Effector CD8-positive, alpha-beta T cell (primary cell): ENCODE measurements around the gene MKRN1.
"Not testable (repeated sequence)": the region's sequence is repeated elsewhere in the genome, so short reads cannot be mapped to it uniquely, and the experiment has no call there.

Experiments used
- DNase-seq: peaks from one replicate; lab custom pipeline; 2025; lab: John Stamatoyannopoulos, UW
- total RNA-seq, 4 experiments: gene quantifications; one replicate each; lab custom pipeline; 2026; lab: John Stamatoyannopoulos, UW

Gene MKRN1
- 130 to 223 (median 182) reads per million in 4 experiments for total RNA-seq

GRCh38 chr7:140479062-140479738 is at the start of gene MKRN1:
TSS of gene MKRN1 (minus strand) at chr7:140479505. CDS start at chr7:140479344, 161 bp downstream.
- DNase-seq, result peak; percentile 89

GRCh38 chr7:140526787-140527664 is 47.7 kb upstream of the MKRN1 start:
- no peak for DNase-seq

GRCh38 chr7:140526214-140526613 is 46.9 kb upstream of the MKRN1 start:
- no peak for DNase-seq

- no peak for DNase-seq
Measured at GRCh38 chr7:140525743-140526142, 46.4 kb upstream of the MKRN1 start.

- no peak for DNase-seq
Measured at GRCh38 chr7:140521421-140521820, 42.1 kb upstream of the MKRN1 start.

GRCh38 chr7:140519007-140519399 is 39.7 kb upstream of the MKRN1 start:
- DNase-seq, result no peak

- DNase-seq, result no peak
Measured at GRCh38 chr7:140518370-140519006, 39.2 kb upstream of the MKRN1 start.

- DNase-seq, result peak; percentile 36
Measured at GRCh38 chr7:140517546-140518369, 38.5 kb upstream of the MKRN1 start.

GRCh38 chr7:140512317-140513000 is 33.2 kb upstream of the MKRN1 start:
- DNase-seq, result no peak

GRCh38 chr7:140509789-140510188 is 30.5 kb upstream of the MKRN1 start:
- no peak for DNase-seq

GRCh38 chr7:140507556-140507955 is 28.3 kb upstream of the MKRN1 start:
- not testable (repeated sequence) for DNase-seq

- DNase-seq, result no peak
Measured at GRCh38 chr7:140506788-140507464, 27.6 kb upstream of the MKRN1 start.

- DNase-seq, result no peak
Measured at GRCh38 chr7:140501966-140502365, 22.7 kb upstream of the MKRN1 start.

- not testable (repeated sequence) for DNase-seq
Measured at GRCh38 chr7:140497807-140498206, 18.5 kb upstream of the MKRN1 start.

GRCh38 chr7:140497241-140497769 is 18.0 kb upstream of the MKRN1 start:
- no peak for DNase-seq

- DNase-seq, result no peak
Measured at GRCh38 chr7:140495514-140496097, 16.3 kb upstream of the MKRN1 start.

- no peak for DNase-seq
Measured at GRCh38 chr7:140494867-140495266, 15.6 kb upstream of the MKRN1 start.

GRCh38 chr7:140489026-140489359 is 9.7 kb upstream of the MKRN1 start:
- DNase-seq, result no peak

- no peak for DNase-seq
Measured at GRCh38 chr7:140485500-140486265, 6.4 kb upstream of the MKRN1 start.
